ENCODE data around the gene NEK6. TPM values are rescaled to one million over a fixed set of nuclear protein-coding genes. Genes with fewer than 3 reads are reported as not detected.
A peak's percentile ranks its signal among the peaks of the same experiment; 100 is the strongest.

The NEK6 gene
- total and polyA plus RNA-seq, 2 of the 8 experiments (the other 6 are each of a cell fraction or from before 2014, with no cell fraction given), result 17.7 to 19.7 TPM

DNA sequence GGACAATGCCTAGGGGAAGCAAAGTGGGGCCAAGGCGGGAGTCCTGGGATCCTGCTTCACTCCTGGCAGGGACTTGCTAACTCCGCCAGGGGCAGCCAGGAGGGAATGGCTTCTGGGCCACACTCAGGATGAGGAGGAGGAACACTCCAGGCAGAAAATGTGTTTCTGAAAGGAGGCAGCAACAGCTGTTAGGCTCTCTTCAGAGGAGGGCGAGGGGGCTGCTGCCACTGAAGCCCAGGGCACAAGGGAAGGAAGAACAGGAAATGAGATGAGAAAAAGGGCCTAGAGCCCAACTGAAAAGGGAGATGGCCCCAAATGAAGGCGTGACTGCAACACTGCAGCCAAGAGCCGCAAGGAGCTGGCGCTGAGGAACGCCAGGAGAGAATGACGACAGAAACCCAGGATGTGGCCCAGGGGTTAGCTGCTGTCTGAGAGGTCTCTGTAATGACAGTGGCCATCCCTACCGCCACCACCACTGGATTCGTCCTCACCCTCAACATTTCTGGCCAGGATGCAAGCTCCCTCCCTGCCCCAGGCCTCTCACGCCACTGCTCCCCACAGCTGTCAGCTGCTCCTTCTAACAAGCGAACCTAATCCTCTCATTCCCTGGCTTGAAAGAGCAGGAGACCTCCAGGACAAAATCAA, 141.7 kb downstream of the NEK6 start:
- Histone ChIP-seq H2AFZ (ENCODE audit: low read length) (no peak overlapping the region), H2BK15ac (ENCODE audit: low read length) (no peak overlapping the region), H3K27ac (ENCODE audit: low read depth, low read length) (peak overlapping the region; percentile 57), H2BK20ac (ENCODE audit: low read length) (no peak overlapping the region), H4K8ac (ENCODE audit: extremely low read depth, insufficient read depth, low read length) (peak overlapping the region; percentile 58; the same call in 1 of the 2 replicates), H3K23me2 (ENCODE audit: low read depth, low read length) (no peaks in the 10 kb centered on the region), H3K56ac (replicated peaks; ENCODE audit: insufficient read length, low read depth, low read length) (no peak overlapping the region), H3K36me3 (ENCODE audit: control insufficient read depth in 2 of 4, insufficient read depth in 4 of 4, low read length in 3 of 4) (peaks cover 7 to 29% (median 15%) of the 10 kb centered on the region in 4 experiments; a peak in 6 of 8 replicates), H3K9ac (replicated peaks in 1 of 4; ENCODE audit: extremely low read depth in 1 of 4, low read depth in 3 of 4, low read length in 3 of 4) (peak overlapping the region in 2 of 4 experiments; percentile 9 to 42; a peak in 2 of 7 replicates), H3K79me2 (ENCODE audit: control insufficient read depth in 1 of 2, insufficient read depth in 2 of 2, low read length in 2 of 2) (peaks cover 0 to 70% of the 10 kb centered on the region in 2 experiments; a peak in 3 of 4 replicates), H2AK5ac (ENCODE audit: low read depth, low read length) (no peak overlapping the region), H3K4me1 (replicated peaks in 1 of 4; ENCODE audit: control insufficient read depth in 3 of 4, insufficient read depth in 4 of 4, low read length in 3 of 4) (peaks cover 3 to 14% (median 12%) of the 10 kb centered on the region in 4 experiments), H3K4ac (replicated peaks; ENCODE audit: insufficient read length, low read depth, low read length) (no peak overlapping the region), H4K5ac (ENCODE audit: insufficient read length, low read depth, low read length) (no peak overlapping the region), H3K14ac (ENCODE audit: insufficient read length) (no peak overlapping the region), H4K20me1 (replicated peaks in 1 of 2; ENCODE audit: control insufficient read depth in 1 of 2, insufficient read depth in 2 of 2, low read length in 2 of 2) (peaks cover 12 to 15% of the 10 kb centered on the region in 2 experiments), H4K91ac (replicated peaks; ENCODE audit: insufficient read length, low read length) (no peak overlapping the region), H2BK5ac (ENCODE audit: low read depth, low read length) (0 out of 2 replicates have a peak overlapping the region, but pooled peaks have one; percentile 6), H3K23ac (ENCODE audit: insufficient read length) (no peak overlapping the region), H2BK12ac (ENCODE audit: low read depth, low read length) (peak overlapping the region; percentile 6; the same call in 1 of the 2 replicates), H3K9me3 (ENCODE audit: insufficient read depth in 2 of 2, low read depth in 1 of 2, low read length in 1 of 2) (no peaks in the 10 kb centered on the region), H2BK120ac (replicated peaks; ENCODE audit: low read depth, low read length) (no peak overlapping the region), H3K27me3 (replicated peaks in 1 of 4; ENCODE audit: control insufficient read depth in 3 of 4, extremely low read depth in 1 of 4, insufficient read depth in 3 of 4, low read length in 3 of 4) (no peaks in the 10 kb centered on the region), H3K79me1 (ENCODE audit: low read depth, low read length) (peaks cover 15% of the 10 kb centered on the region), H3K4me2 (ENCODE audit: insufficient read depth in 1 of 2, low read depth in 2 of 2, low read length in 2 of 2) (peak overlapping the region in 1 of 2 experiments; percentile 5; a peak in 2 of 4 replicates), H3K4me3 (ENCODE audit: extremely low read depth in 1 of 4, insufficient read depth in 2 of 4, low read depth in 3 of 4, low read length in 4 of 4) (no peak overlapping the region), H3K18ac (ENCODE audit: extremely low read depth, low read length) (no peak overlapping the region)
- WGBS, 2 experiments (ENCODE audit: extremely low coverage in 1 of 2, insufficient coverage in 1 of 2, insufficient read length in 1 of 2, insufficient replicate concordance in 2 of 2, low coverage in 1 of 2, low lambda C conversion rate in 2 of 2, missing lambda C conversion rate in 1 of 2), result 84% methylated on average over 12 of the region's 12 CpGs; no CpG with 5 or more reads in 1 of the 2 experiments
- FAIRE-seq (no peak), DNase-seq (ENCODE audit: low read depth in 1 of 2, low spot score in 2 of 2) (peak in 1 of 2 experiments; percentile 56)
- POLR2A ChIA-PET (ENCODE audit: partially characterized antibody), result interaction anchor here (0.9 to 1.4 kb wide), 4 partner anchors 11 to 273 kb away, joined by 3 to 4 read pairs (median 4); no protein-coding TSS in a partner anchor
- CTCF ChIA-PET (ENCODE audit: partially characterized antibody), result interaction anchor here (0.5 to 21.3 kb wide), 4 partner anchors 10 to 163 kb away, joined by 3 to 330 read pairs (median 26); partner anchors contain the start of gene PSMB7
- TF ChIP-seq SUZ12 (IDR thresholded peaks at IDR 0.05; ENCODE audit: low read length) (no peak), TAF1 (IDR thresholded peaks at IDR 0.05; ENCODE audit: low read depth, low read length) (no peak), POLR2A (IDR thresholded peaks at IDR 0.05; ENCODE audit: control extremely low read depth in 1 of 2, low read depth in 2 of 2, low read length in 2 of 2) (no peak)
- TF ChIP-seq, protein P1, sequence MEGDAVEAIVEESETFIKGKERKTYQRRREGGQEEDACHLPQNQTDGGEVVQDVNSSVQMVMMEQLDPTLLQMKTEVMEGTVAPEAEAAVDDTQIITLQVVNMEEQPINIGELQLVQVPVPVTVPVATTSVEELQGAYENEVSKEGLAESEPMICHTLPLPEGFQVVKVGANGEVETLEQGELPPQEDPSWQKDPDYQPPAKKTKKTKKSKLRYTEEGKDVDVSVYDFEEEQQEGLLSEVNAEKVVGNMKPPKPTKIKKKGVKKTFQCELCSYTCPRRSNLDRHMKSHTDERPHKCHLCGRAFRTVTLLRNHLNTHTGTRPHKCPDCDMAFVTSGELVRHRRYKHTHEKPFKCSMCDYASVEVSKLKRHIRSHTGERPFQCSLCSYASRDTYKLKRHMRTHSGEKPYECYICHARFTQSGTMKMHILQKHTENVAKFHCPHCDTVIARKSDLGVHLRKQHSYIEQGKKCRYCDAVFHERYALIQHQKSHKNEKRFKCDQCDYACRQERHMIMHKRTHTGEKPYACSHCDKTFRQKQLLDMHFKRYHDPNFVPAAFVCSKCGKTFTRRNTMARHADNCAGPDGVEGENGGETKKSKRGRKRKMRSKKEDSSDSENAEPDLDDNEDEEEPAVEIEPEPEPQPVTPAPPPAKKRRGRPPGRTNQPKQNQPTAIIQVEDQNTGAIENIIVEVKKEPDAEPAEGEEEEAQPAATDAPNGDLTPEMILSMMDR (IDR thresholded peaks at IDR 0.05; ENCODE audit: control extremely low read depth in 1 of 3, insufficient read depth in 1 of 3, low read depth in 1 of 3, low read length in 3 of 3), result peak in 2 of 3 experiments; percentile 12 to 21; a peak in 2 of 4 replicates

All from H1 (cell line).